COLO829 (cell line): ENCODE data around the gene ATP10D.
A peak's percentile ranks its signal among the peaks of the same experiment; 100 is the strongest.
"Not testable (repeated sequence)": the region's sequence is repeated elsewhere in the genome, so short reads cannot be mapped to it uniquely, and the experiment has no call there.

ENCODE experiments used
- DNase-seq: peaks from one replicate; pipeline ENCODE4 v3.0.0; 2012; ENCODE audit warnings: low spot score

Gene ATP10D

GRCh38 chr4:47488706-47489105 is 3.6 kb downstream of the ATP10D start:
- no peak for DNase-seq

DNA sequence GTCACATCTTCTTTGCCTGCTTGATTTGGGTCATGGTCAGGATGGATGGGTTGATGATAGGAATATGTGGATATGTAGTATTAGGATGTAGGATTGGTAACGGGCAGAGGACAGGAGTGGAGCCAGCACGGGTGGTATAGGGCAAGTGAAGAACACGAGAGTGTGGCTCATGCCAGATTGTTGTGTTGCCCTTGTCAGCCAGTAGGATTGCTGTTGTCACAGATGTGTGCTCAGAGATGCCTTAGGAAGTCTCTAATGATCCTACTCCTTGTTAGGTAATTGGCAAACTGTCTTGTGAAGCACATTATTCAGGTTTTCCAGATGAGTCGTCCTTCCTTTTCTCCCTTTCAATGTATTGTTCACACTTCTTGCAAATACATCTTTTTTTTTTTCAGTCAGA is 5.5 kb downstream of the ATP10D start:
- DNase-seq, result no peak

- DNase-seq, result no peak
These were observed 8.4 kb downstream of the ATP10D start for GRCh38 chr4:47493238-47494123.

GRCh38 chr4:47494124-47494430 is 9.0 kb downstream of the ATP10D start:
- no peak for DNase-seq

DNA sequence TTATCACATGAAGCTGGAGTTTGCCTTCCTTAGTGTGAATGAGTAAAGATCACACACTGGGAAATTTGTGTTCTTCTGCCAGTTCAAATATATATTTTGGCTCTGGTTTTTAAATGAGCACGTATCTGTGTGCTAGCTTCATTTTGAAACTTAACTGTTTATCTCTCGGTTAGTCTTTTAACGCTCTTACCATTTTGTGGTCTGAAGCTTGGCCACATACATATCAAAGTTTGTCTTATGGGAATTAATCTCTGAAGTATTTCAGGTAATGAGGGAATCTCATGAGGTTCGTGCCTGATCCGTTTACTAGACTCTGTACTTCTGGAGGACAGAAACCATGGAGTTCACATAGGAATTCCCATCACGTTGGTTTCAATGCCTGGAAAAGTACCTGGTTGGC is 13.8 kb downstream of the ATP10D start:
- DNase-seq, result no peak

DNA sequence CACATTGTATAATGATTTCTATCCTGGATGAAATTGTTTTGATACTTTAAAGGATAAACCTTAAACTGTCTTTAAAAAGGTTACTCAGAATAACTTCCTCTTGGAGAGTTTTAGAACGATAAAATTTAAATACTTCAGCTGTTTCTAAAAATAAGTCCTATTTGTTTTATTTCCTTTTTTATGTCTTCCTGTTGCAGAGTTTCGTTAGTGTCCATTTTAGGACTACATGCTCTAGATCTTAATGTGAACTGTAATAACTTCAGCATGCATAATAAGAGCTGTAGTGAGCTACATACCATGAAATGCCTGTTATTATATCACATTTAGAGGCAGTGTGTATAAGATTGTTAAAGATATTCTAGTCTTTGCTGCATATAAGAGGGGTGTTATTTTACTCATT is 14.6 kb downstream of the ATP10D start:
- no peak for DNase-seq

GRCh38 chr4:47500776-47501175 is 15.7 kb downstream of the ATP10D start:
- no peak for DNase-seq

DNA sequence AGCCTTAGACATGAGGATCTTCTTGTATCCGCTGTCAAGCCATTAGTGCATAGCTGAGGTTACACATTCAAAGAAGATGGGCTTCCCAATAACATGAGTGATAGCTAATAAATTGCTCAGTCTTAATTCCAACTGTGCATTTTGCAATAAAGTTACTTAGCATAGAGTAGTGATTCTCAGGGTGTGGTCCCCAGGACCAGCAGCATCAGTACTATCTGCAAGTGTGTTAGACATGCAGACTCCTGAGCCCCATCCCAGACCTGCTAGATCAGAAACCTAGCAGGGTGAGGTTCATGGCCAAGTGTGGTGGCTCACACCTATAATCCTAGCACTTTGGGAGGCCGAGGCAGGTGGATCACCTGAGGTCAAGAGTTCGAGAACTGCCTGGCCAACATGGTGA is 20.1 kb downstream of the ATP10D start:
- DNase-seq, result no peak

GRCh38 chr4:47505666-47506065 is 20.6 kb downstream of the ATP10D start:
- DNase-seq, result no peak

- DNase-seq, result peak; percentile 26
These were observed 25.6 kb downstream of the ATP10D start for GRCh38 chr4:47510506-47511143.

DNA sequence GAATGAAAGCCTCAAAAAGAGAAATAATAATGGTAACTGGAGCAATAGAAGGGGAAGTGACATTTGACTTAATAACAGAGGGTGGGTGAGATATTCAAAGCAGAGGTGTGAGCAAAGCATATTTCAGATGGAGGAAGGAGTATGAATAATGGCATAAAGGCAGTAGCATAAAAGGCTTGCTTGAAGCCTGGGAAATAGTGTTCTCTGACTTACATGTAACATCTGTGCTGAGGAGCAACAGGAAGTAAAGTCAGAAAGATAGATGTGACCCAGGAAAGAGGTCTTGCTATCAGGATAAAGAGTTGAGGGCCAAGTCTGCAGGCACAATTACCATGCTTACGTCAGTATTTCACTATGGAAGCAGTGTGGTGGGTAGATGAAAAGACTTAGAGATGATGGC is 28.4 kb downstream of the ATP10D start:
- no peak for DNase-seq

GRCh38 chr4:47519239-47519883 is 34.3 kb downstream of the ATP10D start:
- DNase-seq, result no peak

GRCh38 chr4:47525154-47525819 is 40.2 kb downstream of the ATP10D start:
- DNase-seq, result peak; percentile 8

- DNase-seq, result no peak
These were observed 41.2 kb downstream of the ATP10D start for GRCh38 chr4:47526281-47526680.

GRCh38 chr4:47528646-47529045 is 43.6 kb downstream of the ATP10D start:
- not testable (repeated sequence) for DNase-seq

- DNase-seq, result no peak
These were observed 45.7 kb downstream of the ATP10D start for GRCh38 chr4:47530801-47531200.

- DNase-seq, result no peak
These were observed 46.3 kb downstream of the ATP10D start for GRCh38 chr4:47531241-47531953.

GRCh38 chr4:47531954-47532321 is 46.9 kb downstream of the ATP10D start:
- DNase-seq, result no peak

GRCh38 chr4:47532658-47533057 is 47.6 kb downstream of the ATP10D start:
- no peak for DNase-seq

- DNase-seq, result no peak
These were observed 48.7 kb downstream of the ATP10D start for GRCh38 chr4:47533689-47534347.

- no peak for DNase-seq
These were observed 49.7 kb downstream of the ATP10D start for GRCh38 chr4:47534772-47535171.
